MM.1S (cell line): ENCODE results near the gene EML3.
A peak's percentile ranks its signal among the peaks of the same experiment; 100 is the strongest.

Experiments
- DNase-seq: peaks from one replicate; pipeline ENCODE4 v3.0.0-alpha.2; 2015
- H2AFZ ChIP-seq: fragments of 300-600 bp; sonication (generic); 2 replicates; pipeline ENCODE4 v1.6.0; 2016; ENCODE audit warnings: antibody characterized with exemption, low read length
- H3F3A ChIP-seq: fragments of 300-600 bp; sonication (generic); 2 replicates; pipeline ENCODE4 v1.6.1; 2016; ENCODE audit warnings: mild to moderate bottlenecking, antibody characterized with exemption, low read length, moderate library complexity, mixed read lengths; ENCODE audit not compliant: insufficient read depth
- H3K27ac ChIP-seq: fragments of 300-600 bp; sonication (generic); 2 replicates; pipeline ENCODE4 v1.5.1; 2016; ENCODE audit warnings: mild to moderate bottlenecking, low read length
- H3K27me3 ChIP-seq: fragments of 300-600 bp; sonication (generic); replicated peaks from 2 replicates; pipeline ENCODE4 v1.6.0; 2016; ENCODE audit warnings: low read length; ENCODE audit not compliant: insufficient read depth
- H3K36me3 ChIP-seq: fragments of 300-600 bp; sonication (generic); replicated peaks from 2 replicates; pipeline ENCODE4 v1.6.1; 2016; ENCODE audit warnings: mild to moderate bottlenecking, low read length, mixed read lengths; ENCODE audit not compliant: insufficient read depth
- H3K4me1 ChIP-seq: fragments of 300-600 bp; sonication (generic); 2 replicates; pipeline ENCODE4 v1.6.1; 2016; ENCODE audit warnings: low read length, mixed read lengths
- H3K4me2 ChIP-seq: fragments of 300-600 bp; sonication (generic); 2 replicates; pipeline ENCODE4 v1.6.0; 2016; ENCODE audit warnings: low read depth, low read length
- H3K4me3 ChIP-seq: fragments of 300-600 bp; sonication (generic); 2 replicates; pipeline ENCODE4 v1.5.1; 2016; ENCODE audit warnings: low read length, mixed read lengths
- H3K79me2 ChIP-seq: fragments of 300-600 bp; sonication (generic); 2 replicates; pipeline ENCODE4 v1.6.1; 2016; ENCODE audit warnings: mixed run types, low read length, mixed read lengths
- H3K9ac ChIP-seq: fragments of 300-600 bp; sonication (generic); 2 replicates; pipeline ENCODE4 v1.6.1; 2016; ENCODE audit warnings: low read length, mixed read lengths
- H3K9me2 ChIP-seq: fragments of 300-600 bp; sonication (generic); replicated peaks from 2 replicates; pipeline ENCODE4 v1.6.1; 2016; ENCODE audit warnings: mild to moderate bottlenecking, low read length, mixed read lengths; ENCODE audit not compliant: insufficient read depth
- H3K9me3 ChIP-seq: fragments of 300-600 bp; sonication (generic); replicated peaks from 2 replicates; pipeline ENCODE4 v1.6.1; 2016; ENCODE audit warnings: mild to moderate bottlenecking, low read length, mixed read lengths; ENCODE audit not compliant: insufficient read depth
- H4K20me1 ChIP-seq: fragments of 300-600 bp; sonication (generic); 2 replicates; pipeline ENCODE4 v1.6.1; 2016; ENCODE audit warnings: mild to moderate bottlenecking, low read length, moderate library complexity, mixed read lengths; ENCODE audit not compliant: insufficient read depth
- CTCF ChIP-seq: fragments of 300-600 bp; sonication (generic); IDR thresholded peaks from 2 replicates; pipeline ENCODE4 v1.5.1; 2016; ENCODE audit warnings: antibody characterized with exemption, low read length, mixed read lengths
- EZH2 ChIP-seq: fragments of 300-600 bp; sonication (generic); optimal IDR thresholded peaks from 2 replicates; pipeline ENCODE3; 2017; ENCODE audit warnings: low read depth, mild to moderate bottlenecking, antibody characterized with exemption, low read length, mixed read lengths
- EZH2phosphoT487 ChIP-seq: fragments of 300-600 bp; sonication (generic); IDR thresholded peaks from 2 replicates; pipeline ENCODE4 v1.6.1; 2018; ENCODE audit warnings: antibody characterized with exemption, low read length

Gene EML3

GRCh38 chr11:62592989-62593421, 19.6 kb downstream of the EML3 start:
- no peak for DNase-seq
- no peaks in the 10 kb centered on the region for H3K9me3 ChIP-seq
- H3K9ac ChIP-seq, result peak overlapping the region; percentile 70; the same call in 1 of the 2 replicates
- H3K36me3 ChIP-seq, result peaks cover 17% of the 10 kb centered on the region; the same call in 1 of the 2 replicates
- TF ChIP-seq CTCF (no peak), EZH2phosphoT487 (no peak), EZH2 (no peak)
- no peaks in the 10 kb centered on the region for H4K20me1 ChIP-seq
- H3K4me3 ChIP-seq, result peak overlapping the region; percentile 58; the same call in 1 of the 2 replicates
- no peak overlapping the region for H2AFZ ChIP-seq
- peak overlapping the region; percentile 80 for H3K4me2 ChIP-seq
- no peaks in the 10 kb centered on the region for H3K9me2 ChIP-seq
- H3K79me2 ChIP-seq, result peaks cover 45% of the 10 kb centered on the region
- H3K27ac ChIP-seq, result peak overlapping the region; percentile 81; the same call in 1 of the 2 replicates
- peaks cover 15% of the 10 kb centered on the region for H3K4me1 ChIP-seq
- H3K27me3 ChIP-seq, result no peaks in the 10 kb centered on the region
- H3F3A ChIP-seq, result peaks cover 26% of the 10 kb centered on the region

GRCh38 chr11:62592146-62592815, 20.3 kb downstream of the EML3 start:
- Histone ChIP-seq H3K9me3 (no peaks in the 10 kb centered on the region), H3K36me3 (peaks cover 14% of the 10 kb centered on the region; the same call in 1 of the 2 replicates), H2AFZ (peak overlapping the region; percentile 29), H3K4me1 (peaks cover 15% of the 10 kb centered on the region), H3K4me3 (peak overlapping the region; percentile 58), H3K27ac (peak overlapping the region; percentile 81), H3F3A (peaks cover 26% of the 10 kb centered on the region), H3K27me3 (no peaks in the 10 kb centered on the region), H3K79me2 (peaks cover 43% of the 10 kb centered on the region), H3K9me2 (no peaks in the 10 kb centered on the region), H4K20me1 (no peaks in the 10 kb centered on the region), H3K9ac (peak overlapping the region; percentile 70), H3K4me2 (peak overlapping the region; percentile 80)
- TF ChIP-seq CTCF, result no peak; the same call in 1 of the 2 replicates
- no peak for TF ChIP-seq EZH2
- TF ChIP-seq EZH2phosphoT487, result no peak
- DNase-seq, result no peak

GRCh38 chr11:62591448-62592145, 21.0 kb downstream of the EML3 start, which contains the start of gene TUT1:
TSS of gene TUT1 (minus strand) at chr11:62591523. CDS start at chr11:62591485, 38 bp downstream.
- TF ChIP-seq EZH2phosphoT487, result no peak
- TF ChIP-seq CTCF, result 0 out of 2 replicates have a peak, but pooled peaks have one; percentile 9
- Histone ChIP-seq H3K9me3 (no peaks in the 10 kb centered on the region), H3K4me3 (peak within 1 kb of the TSS; percentile 94), H3K9ac (peak within 1 kb of the TSS; percentile 91), H3K36me3 (peaks cover 14% of the 10 kb centered on the region; the same call in 1 of the 2 replicates), H3K27ac (peak within 1 kb of the TSS; percentile 83), H3K27me3 (no peaks in the 10 kb centered on the region), H3K4me1 (peaks cover 15% of the 10 kb centered on the region), H2AFZ (peak within 1 kb of the TSS; percentile 43), H3F3A (peaks cover 26% of the 10 kb centered on the region), H3K79me2 (peaks cover 40% of the 10 kb centered on the region), H3K4me2 (peak within 1 kb of the TSS; percentile 80), H3K9me2 (no peaks in the 10 kb centered on the region), H4K20me1 (no peaks in the 10 kb centered on the region)
- peak; percentile 100 for DNase-seq
